ENCODE data around the gene DYNLL2.
A peak's percentile ranks its signal among the peaks of the same experiment; 100 is the strongest.
"Not testable (repeated sequence)": the region's sequence is repeated elsewhere in the genome, so short reads cannot be mapped to it uniquely, and the experiment has no call there.

The DYNLL2 gene

GRCh38 chr17:58073266-58073665 is 10.0 kb upstream of the DYNLL2 start:
- not testable (repeated sequence) for DNase-seq

GRCh38 chr17:58074406-58074805 is 8.8 kb upstream of the DYNLL2 start:
- DNase-seq = not testable (repeated sequence)

GRCh38 chr17:58079300-58080033 is 3.8 kb upstream of the DYNLL2 start:
- no peak for DNase-seq

- no peak for DNase-seq
These were observed 1.4 kb upstream of the DYNLL2 start for GRCh38 chr17:58081646-58082340.

- DNase-seq = no peak
These were observed 814 bp upstream of the DYNLL2 start for GRCh38 chr17:58082341-58082869.

GRCh38 chr17:58083491-58084316 is 485 bp downstream of the DYNLL2 start:
- DNase-seq = peak; percentile 57

GRCh38 chr17:58084317-58084981 is 1.2 kb downstream of the DYNLL2 start:
- no peak for DNase-seq

GRCh38 chr17:58085039-58085715 is 2.0 kb downstream of the DYNLL2 start:
- DNase-seq = no peak

- DNase-seq = no peak
These were observed 3.7 kb downstream of the DYNLL2 start for GRCh38 chr17:58086953-58087352.

GRCh38 chr17:58088624-58089023 is 5.4 kb downstream of the DYNLL2 start:
- DNase-seq = no peak

- DNase-seq = no peak
These were observed 5.9 kb downstream of the DYNLL2 start for GRCh38 chr17:58089111-58089510.

GRCh38 chr17:58091024-58091567 is 7.9 kb downstream of the DYNLL2 start:
- no peak for DNase-seq

GRCh38 chr17:58092101-58092796 is 9.0 kb downstream of the DYNLL2 start:
- no peak for DNase-seq

- no peak for DNase-seq
These were observed 9.7 kb downstream of the DYNLL2 start for GRCh38 chr17:58092797-58093385.

- DNase-seq = no peak
These were observed 10.9 kb downstream of the DYNLL2 start for GRCh38 chr17:58094118-58094517.

- no peak for DNase-seq
These were observed 13.7 kb downstream of the DYNLL2 start for GRCh38 chr17:58096892-58097291.

- DNase-seq = no peak
These were observed 14.3 kb downstream of the DYNLL2 start for GRCh38 chr17:58097384-58098088.

- no peak for DNase-seq
These were observed 17.3 kb downstream of the DYNLL2 start for GRCh38 chr17:58100506-58100905.

- not testable (repeated sequence) for DNase-seq
These were observed 18.7 kb downstream of the DYNLL2 start for GRCh38 chr17:58101898-58102297.

GRCh38 chr17:58105093-58105492 is 21.9 kb downstream of the DYNLL2 start:
- DNase-seq = no peak
